GM21528 (cell line): ENCODE data around the gene PER1.

Experiments
- ATAC-seq: cut with Tn5 transposase; IDR thresholded peaks from one replicate; pipeline ENCODE4 v1.9.1; 2021; ENCODE audit warnings: mild to moderate bottlenecking, moderate library complexity; ENCODE audit not compliant: unreplicated experiment, low FRiP score

The PER1 gene

DNA sequence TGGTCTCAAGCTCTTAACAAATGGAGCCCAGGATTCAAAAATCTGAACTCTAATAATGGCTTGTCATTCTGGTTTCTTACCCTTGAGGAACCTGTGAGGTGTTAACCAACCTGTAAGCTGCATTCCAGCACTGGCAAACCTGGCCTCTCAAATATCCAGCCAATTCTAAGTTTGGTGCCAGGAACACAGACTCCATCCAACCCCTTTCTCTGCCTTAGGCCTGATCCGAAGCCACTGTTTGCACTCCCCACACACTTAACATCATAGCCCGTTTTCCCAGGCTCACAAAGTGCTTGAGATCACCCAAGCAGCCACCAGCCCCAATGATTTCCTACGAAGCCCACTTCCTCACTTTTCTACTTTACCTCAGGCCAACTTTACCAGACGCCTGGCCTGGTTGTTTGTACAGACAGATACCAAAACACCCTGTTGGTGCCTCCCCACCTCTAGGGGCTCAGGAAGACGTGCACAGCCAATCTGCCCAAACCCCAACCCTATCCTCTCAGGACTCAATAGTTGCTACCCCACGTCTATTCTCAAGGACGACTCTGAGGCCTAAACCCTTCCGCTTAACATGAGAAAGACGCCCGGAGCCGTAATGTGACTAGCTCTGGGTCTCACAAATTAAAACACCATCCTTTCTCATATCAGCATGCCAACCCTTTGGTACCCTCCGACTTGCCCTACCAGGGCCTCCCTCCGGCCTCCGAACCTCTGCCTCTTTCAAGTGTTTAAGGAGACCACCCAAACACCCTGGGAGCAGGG, 3.2 kb upstream of the PER1 start:
- ATAC-seq, result no peak

DNA sequence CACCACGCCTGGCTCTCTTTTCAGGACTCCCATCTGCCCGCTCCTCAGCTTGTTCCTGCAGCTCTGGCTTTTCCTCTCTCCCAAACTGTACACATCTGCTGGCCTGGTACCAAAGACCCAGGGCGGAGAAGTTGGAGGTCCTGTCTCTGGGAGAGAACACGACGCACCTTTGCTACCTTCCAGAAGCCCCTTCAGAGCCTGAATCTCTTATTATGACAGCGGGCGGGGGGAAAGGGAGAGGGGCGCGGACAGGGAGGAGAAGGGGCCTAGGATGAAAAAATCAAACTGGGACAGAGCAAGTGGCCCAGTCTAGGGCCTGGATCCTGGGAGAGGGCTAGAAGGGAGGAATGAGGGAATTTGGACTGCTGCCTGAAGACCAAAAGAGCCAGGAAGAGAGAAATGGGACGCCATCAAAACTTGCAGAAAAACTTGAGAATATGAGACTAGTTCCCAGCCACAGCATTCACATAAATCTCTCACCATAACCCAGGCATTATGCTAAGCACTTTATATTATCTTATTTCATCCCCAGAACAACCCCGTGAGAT, 2.5 kb upstream of the PER1 start:
- ATAC-seq, result no peak

DNA sequence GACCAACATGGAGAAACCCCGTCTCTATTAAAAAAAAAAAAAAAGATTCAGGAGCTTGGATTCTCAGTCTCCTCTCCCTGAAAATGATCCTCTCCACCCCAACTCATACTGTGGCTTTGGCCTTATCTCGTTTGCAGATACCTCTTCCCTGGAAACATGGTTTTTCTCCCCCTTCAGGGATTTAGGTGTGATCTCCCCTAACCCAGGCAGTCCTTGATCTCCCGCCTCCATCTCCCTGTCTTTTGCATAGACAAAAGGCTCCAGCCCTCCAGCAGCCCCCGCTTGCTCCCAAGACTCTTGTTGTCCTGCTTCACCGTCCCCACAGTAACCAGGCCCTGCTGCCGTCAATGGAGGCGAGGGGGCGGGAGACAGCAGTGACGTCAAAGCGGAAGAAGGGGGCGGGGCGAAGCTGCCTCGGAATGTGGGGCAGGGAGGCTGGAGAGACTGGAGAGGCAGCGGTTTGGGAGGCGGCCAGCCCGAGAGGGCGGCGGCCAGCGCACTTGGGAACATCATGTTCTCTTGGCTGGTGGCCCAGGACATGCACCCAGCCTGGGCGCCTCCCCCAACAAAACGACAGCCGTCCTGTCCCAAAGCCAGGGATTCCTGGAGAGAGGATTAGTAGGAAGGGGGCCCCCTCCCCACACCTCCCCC, 1.9 kb upstream of the PER1 start:
- ATAC-seq, result no peak

DNA sequence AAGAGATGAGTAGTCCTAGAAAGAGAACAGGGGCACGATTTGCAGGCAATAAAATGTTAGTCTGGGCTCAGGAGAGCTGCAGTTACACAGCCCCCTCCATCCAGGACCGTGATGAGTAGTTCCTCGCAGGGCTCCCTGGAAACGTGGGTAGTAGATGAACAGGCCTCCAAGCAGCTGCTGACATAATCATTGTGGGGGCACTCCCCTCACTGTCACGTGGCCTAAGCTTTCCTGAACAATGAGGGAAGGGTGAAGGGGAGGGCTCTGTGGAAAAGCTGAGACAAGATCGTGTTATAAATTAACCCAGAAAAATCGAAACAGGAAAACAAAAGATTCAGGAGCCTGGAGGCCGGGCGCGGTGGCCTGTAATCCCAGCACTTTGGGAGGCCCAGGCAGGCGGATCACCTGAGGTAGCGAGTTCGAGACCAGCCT, 1.3 kb upstream of the PER1 start:
- ATAC-seq, result no peak

GRCh38 chr17:8153031-8153451, 837 bp upstream of the PER1 start:
- no peak for ATAC-seq

- no peak for ATAC-seq
These were observed 528 bp downstream of the PER1 start for GRCh38 chr17:8151641-8152111.

GRCh38 chr17:8151120-8151640, 1.0 kb downstream of the PER1 start:
- ATAC-seq, result no peak

DNA sequence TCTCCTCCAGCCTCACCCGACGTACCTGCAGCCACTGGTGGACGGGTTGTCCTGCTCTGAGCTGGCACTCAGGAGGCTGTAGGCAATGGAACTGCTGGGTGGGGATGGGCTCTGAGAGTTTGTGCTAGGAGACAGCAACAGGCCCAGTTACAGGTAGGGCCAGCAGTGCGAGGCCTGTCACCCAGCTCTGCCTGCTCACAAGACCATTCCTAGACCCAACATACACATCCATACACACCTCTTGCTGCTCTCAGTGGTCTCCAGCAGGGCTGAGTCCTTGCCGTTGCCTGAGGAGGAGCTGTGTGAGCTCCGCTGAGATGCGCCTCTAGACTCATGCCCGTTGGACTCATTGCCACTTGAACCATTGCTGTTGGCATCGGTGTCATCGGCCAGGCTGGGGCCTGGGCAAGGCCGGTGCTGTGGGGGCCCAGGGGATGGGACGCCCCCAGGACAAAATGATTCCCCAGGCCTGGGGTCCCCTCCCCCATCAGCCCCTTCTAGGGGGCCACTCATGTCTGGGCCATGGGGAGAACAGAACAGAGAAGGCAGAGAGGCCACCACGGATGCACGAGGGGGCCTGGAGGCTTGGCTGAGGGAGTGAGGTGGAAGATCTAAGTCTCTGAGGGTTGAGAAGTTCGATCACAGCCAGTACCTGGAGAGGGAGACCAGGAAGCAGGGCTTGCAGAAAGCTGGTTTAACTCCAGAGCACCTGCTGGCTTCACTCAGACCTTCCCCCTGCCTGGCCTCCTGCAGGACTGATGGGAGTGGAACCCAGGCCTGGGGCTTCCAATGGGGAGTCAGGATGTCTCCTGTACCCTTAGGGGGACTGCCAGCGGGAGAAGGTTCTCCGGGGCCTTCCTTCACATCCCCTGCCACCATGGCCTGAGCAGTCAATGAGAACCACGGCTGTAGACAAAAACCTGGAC, 1.7 kb downstream of the PER1 start:
- no peak for ATAC-seq

DNA sequence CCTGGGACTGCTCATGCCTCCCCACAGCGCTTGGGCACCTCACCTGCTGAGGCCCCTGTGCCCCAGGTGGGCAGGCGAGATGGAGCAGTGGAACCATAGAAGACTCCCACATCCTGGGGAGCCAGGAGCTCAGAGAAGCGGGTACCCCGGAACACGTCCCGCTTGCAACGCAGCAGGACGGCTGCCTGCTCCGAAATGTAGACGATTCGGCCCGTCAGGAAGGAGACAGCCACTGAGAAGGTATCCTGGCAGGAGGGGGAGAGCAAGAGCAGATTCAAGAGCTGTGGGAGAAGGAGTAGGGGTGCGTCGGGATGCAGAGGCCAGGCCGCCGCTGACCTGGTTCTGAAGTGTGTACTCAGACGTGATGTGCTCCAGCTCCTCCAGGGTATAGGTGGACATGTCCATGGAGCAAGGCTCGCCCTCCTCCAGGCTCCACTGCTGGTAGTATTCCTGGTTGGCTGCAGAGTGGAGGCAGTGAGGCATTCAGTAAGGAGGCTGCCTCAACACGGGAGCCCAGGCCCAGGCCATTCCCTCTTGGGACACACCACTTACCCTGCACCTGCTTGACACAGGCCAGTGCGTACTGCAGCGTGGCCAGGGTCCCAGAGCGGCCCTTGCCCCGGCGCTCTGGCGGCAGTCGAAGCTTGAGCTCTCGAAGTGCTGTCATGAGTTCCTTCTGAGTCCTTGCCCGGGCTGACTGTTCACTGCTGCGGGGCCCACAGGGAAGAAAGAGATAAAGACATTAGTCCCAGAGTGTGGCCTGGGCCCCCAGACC, 2.6 kb downstream of the PER1 start:
- ATAC-seq, result no peak

DNA sequence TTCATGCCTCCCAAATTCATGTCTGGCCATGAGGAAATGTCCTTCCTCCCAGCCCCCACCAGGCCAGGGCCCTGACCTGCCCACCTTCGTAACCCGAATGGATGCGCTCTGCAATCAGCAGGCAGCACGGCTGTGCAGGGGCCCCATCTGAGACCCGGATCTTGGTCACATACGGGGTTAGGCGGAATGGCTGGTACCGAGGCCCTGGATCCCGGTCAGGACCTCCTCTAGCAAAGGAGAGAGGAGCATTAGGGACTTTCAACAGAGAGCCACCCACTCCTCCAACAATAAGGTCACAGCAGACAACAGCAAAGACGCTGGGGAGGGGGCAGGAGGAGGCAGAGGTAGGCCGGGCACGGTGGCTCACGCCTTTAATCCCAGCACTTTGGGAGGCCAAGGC, 3.6 kb downstream of the PER1 start:
- no peak for ATAC-seq

DNA sequence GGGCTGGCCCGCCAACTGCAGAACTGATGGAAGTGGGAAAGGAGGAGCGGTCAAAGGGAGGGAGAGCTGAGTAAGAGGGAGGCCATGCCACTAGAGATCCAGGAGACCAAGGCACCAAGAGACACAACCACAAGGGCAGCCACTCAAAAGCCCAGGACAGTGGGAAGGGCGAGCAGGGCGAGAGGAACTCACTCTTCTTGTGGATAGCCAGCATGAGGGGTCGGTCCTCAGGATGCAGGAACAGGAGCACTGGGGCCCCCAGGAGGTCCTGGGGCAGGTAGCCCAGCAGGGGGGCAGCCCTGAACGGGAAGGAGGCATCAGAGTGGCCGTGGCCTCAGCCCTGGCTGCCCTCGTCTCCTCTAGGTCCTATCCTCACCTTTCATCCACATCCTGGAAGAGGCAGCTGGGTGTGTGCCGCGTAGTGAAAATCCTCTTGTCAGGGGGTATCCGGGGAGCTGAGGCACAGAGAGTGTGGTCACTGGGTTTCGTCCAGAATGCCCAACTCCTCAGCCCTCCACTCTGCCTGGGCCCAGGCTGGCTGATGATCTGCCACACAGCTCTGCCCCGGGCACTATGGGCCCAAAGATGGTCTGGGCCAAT, 4.3 kb downstream of the PER1 start:
- no peak for ATAC-seq

DNA sequence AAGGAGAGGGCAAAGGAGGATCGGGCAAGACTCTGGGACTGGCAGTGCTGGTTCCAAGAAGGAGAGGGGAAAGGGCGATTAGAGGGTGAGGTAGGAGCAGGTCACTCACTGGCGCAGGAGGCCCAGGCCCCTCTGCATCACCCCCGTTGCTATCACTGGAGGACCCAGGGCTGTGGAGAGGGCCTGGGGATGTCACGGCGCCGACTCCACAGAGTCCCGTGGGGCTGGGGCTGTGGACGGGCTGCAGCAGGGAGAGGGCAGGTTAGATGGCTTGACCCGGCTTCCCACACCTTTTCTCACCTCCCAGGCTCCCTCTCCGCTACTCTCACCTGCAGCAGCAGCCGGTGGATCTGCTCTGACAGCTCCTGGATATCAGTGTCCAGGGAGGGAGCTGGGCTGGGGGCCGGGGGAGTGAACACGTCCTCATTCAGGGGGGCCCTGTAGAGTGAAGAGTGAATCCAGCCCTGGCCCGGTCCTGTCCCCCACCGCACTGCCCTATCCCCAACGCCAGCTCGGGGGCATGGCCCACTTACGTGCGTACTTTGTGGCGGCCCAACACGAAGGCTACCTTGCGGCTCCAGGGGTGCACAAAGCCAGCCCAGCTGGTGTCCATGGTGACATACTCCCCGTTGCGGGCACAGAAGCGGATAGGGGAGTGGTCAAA, 4.9 kb downstream of the PER1 start:
- no peak for ATAC-seq

DNA sequence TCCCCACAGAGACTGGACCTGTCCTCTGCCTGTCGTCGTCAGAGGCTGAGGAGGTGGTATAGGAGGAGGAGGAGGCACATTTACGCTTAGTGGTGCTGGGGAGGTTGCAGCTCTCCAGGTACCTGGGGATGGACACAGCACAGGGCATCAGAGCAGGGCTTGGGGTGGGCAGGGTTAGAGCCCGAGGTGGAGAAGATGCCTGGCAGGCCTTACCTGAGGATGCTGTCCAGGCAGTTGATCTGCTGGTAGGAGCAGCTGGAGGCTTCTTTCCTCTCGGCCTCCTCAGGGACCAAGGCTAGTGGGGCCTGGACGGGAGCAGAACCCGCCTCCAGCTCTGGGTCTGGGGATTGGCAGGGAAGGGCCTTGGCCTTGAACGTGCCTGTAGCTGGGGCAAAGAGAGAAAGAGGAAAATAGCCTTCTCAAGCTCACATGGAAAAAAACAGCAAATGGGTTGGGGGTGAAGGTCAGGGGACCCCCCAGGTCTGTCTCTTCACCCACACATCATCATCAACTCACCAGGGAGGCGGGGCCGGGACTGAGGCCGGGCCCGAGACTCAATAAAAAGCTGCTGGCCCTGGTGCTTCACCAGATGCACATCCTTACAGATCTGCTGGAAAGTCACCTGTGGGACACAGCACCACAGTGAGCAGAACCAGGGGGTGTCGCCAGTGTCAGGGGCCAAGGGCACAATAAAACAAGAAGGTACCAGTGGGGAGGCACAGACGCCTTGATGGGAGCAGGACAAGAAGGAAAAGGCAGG, 5.6 kb downstream of the PER1 start:
- no peak for ATAC-seq

- no peak for ATAC-seq
These were observed 6.4 kb downstream of the PER1 start for GRCh38 chr17:8145811-8146210.

GRCh38 chr17:8144401-8145231, 7.6 kb downstream of the PER1 start:
- ATAC-seq, result no peak

DNA sequence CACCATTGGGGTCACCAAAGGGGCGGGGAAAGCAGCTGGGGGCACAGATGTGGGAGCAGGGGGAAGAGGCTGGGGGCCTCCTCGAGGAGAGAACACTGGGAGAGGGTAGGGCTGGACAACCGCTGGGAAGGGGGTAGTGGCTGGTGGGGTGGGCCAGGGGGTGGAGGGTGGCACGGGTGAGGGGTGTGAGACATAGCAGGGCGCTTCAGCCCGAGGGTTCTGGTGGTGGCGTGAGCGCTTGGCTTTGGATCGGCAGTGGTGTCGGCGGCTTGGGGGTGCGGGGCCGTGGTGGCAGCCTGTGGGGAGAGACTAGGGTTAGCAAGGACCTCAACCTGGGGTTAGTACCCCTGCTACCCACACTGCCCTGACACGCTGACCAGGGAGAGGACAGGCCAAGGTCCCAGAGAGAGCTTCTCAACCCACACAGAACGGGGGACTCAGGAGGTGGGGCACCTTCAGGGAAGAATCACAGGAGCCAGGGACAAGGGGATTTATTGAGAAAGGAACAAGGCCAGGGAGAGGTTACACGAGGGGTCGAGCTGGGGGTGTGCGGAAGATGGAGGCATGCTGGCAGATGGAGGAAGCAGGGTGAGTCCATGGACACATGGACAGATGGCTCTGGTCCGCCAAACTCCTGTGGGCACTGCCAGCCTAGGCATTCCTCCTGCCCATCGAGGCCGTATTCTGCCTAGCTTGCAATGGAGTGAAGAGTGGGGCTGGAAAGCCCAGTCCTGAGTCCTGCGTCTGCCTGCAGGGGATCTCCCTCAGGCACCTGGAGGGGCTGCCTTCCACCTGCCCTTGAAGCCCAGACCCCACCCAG, 8.4 kb downstream of the PER1 start:
- no peak for ATAC-seq
